Measurements from ENCODE around the gene DPP10. TPM values are rescaled to one million over a fixed set of nuclear protein-coding genes. Genes with fewer than 3 reads are reported as not detected.

Gene DPP10
- total RNA-seq, 2 experiments from 2014 or later: not detected

- TF ChIP-seq CTCF (IDR thresholded peaks at IDR 0.05): no peak
- Mint-ChIP-seq H3K9me3 (peaks cover 7% of the 10 kb centered on the region), H3K36me3 (ENCODE audit: low read depth) (no peaks in the 10 kb centered on the region), H3K4me1 (ENCODE audit: low read depth) (no peaks in the 10 kb centered on the region), H3K4me3 (no peak overlapping the region), H3K27me3 (no peaks in the 10 kb centered on the region), H3K27ac (no peak overlapping the region)
- intact Hi-C loops (cut with micrococcal nuclease): no loop called here
- DNase-seq (no peak), ATAC-seq (no peak)
- CTCF ChIA-PET: no interaction called here
- POLR2A ChIA-PET: no interaction called here
These were observed 1100.6 kb downstream of the DPP10 start for GRCh38 chr2:115543024-115543423.

- H3K36me3 Mint-ChIP-seq (ENCODE audit: low read depth): no peaks in the 10 kb centered on the region
- H3K27ac Mint-ChIP-seq: no peak overlapping the region
- DNase-seq: no peak
- ATAC-seq: no peak
- CTCF ChIA-PET: no interaction called here
- peaks cover 7% of the 10 kb centered on the region for H3K9me3 Mint-ChIP-seq
- intact Hi-C loops (cut with micrococcal nuclease): no loop called here
- H3K4me1 Mint-ChIP-seq (ENCODE audit: low read depth): no peaks in the 10 kb centered on the region
- POLR2A ChIA-PET: no interaction called here
- H3K4me3 Mint-ChIP-seq: no peak overlapping the region
- TF ChIP-seq CTCF (IDR thresholded peaks at IDR 0.05): no peak
- H3K27me3 Mint-ChIP-seq: no peaks in the 10 kb centered on the region
These were observed 1101.0 kb downstream of the DPP10 start for GRCh38 chr2:115543461-115543860.

- DNase-seq (no peak), ATAC-seq (no peak)
- ChIA-PET POLR2A (no interaction called here), CTCF (no interaction called here)
- Mint-ChIP-seq H3K27me3 (no peaks in the 10 kb centered on the region), H3K4me1 (ENCODE audit: low read depth) (no peaks in the 10 kb centered on the region), H3K9me3 (peaks cover 10% of the 10 kb centered on the region), H3K36me3 (ENCODE audit: low read depth) (no peaks in the 10 kb centered on the region), H3K4me3 (no peak overlapping the region), H3K27ac (no peak overlapping the region)
- no peak for TF ChIP-seq CTCF (IDR thresholded peaks at IDR 0.05)
- intact Hi-C loops (cut with micrococcal nuclease): no loop called here
These were observed 1107.2 kb downstream of the DPP10 start for GRCh38 chr2:115549611-115550130.

- intact Hi-C loops (cut with micrococcal nuclease): no loop called here
- no peak for TF ChIP-seq CTCF (IDR thresholded peaks at IDR 0.05)
- ATAC-seq (no peak), DNase-seq (no peak)
- CTCF ChIA-PET: no interaction called here
- H3K9me3 Mint-ChIP-seq: peaks cover 7% of the 10 kb centered on the region
- H3K27me3 Mint-ChIP-seq: no peaks in the 10 kb centered on the region
- H3K36me3 Mint-ChIP-seq (ENCODE audit: low read depth): no peaks in the 10 kb centered on the region
- H3K4me1 Mint-ChIP-seq (ENCODE audit: low read depth): no peaks in the 10 kb centered on the region
- H3K27ac Mint-ChIP-seq: no peak overlapping the region
- POLR2A ChIA-PET: no interaction called here
- no peak overlapping the region for H3K4me3 Mint-ChIP-seq
These were observed 1110.3 kb downstream of the DPP10 start for GRCh38 chr2:115552726-115553125.

GRCh38 chr2:115554153-115554552 is 1111.7 kb downstream of the DPP10 start:
- ATAC-seq: no peak
- H3K27me3 Mint-ChIP-seq: no peaks in the 10 kb centered on the region
- peaks cover 7% of the 10 kb centered on the region for H3K9me3 Mint-ChIP-seq
- no peaks in the 10 kb centered on the region for H3K4me1 Mint-ChIP-seq (ENCODE audit: low read depth)
- DNase-seq: no peak
- H3K27ac Mint-ChIP-seq: no peak overlapping the region
- ChIA-PET POLR2A (no interaction called here), CTCF (no interaction called here)
- no peaks in the 10 kb centered on the region for H3K36me3 Mint-ChIP-seq (ENCODE audit: low read depth)
- H3K4me3 Mint-ChIP-seq: no peak overlapping the region
- intact Hi-C loops (cut with micrococcal nuclease): no loop called here
- no peak for TF ChIP-seq CTCF (IDR thresholded peaks at IDR 0.05)

Measured in activated CD8-positive, alpha-beta T cell treated with anti-CD3 and anti-CD28 coated beads for 36 hours (primary cell).